GM12891 (cell line): Measurements from ENCODE around the gene APLP2.
"Not testable (repeated sequence)": the region's sequence is repeated elsewhere in the genome, so short reads cannot be mapped to it uniquely, and the experiment has no call there.

ENCODE experiments used
- DNase-seq: peaks from one replicate; pipeline ENCODE4 v3.0.0; 2011; ENCODE audit warnings: low spot score; ENCODE audit not compliant: insufficient read length
- FAIRE-seq: peaks from 2 replicates; lab custom pipeline; 2011; peaks lifted over from hg19 to GRCh38; lab: Jason Lieb, UNC
- PAX5 ChIP-seq: IDR thresholded peaks from 2 replicates; pipeline ENCODE4 v1.6.1; 2011; ENCODE audit warnings: low read length, moderate library complexity, mild to moderate bottlenecking; ENCODE audit not compliant: insufficient read depth, severe bottlenecking
- POLR2A ChIP-seq: IDR thresholded peaks from 2 replicates; pipeline ENCODE4 v1.6.1; 2011; ENCODE audit warnings: low read depth, low read length, control low read depth
- POLR2AphosphoS5 ChIP-seq: IDR thresholded peaks from 2 replicates; pipeline ENCODE4 v1.6.1; 2011; ENCODE audit warnings: low read depth, low read length, control low read depth
- POU2F2 ChIP-seq: IDR thresholded peaks from 2 replicates; pipeline ENCODE4 v1.6.1; 2011; ENCODE audit warnings: low read depth, mild to moderate bottlenecking, control low read depth, low read length, moderate library complexity
- SPI1 ChIP-seq: IDR thresholded peaks from 2 replicates; pipeline ENCODE4 v1.6.1; 2011; ENCODE audit warnings: low read depth, low read length, control low read depth
- TAF1 ChIP-seq: IDR thresholded peaks from 2 replicates; pipeline ENCODE4 v1.6.1; 2011; ENCODE audit warnings: low read depth, low read length, control low read depth

APLP2 gene

DNA sequence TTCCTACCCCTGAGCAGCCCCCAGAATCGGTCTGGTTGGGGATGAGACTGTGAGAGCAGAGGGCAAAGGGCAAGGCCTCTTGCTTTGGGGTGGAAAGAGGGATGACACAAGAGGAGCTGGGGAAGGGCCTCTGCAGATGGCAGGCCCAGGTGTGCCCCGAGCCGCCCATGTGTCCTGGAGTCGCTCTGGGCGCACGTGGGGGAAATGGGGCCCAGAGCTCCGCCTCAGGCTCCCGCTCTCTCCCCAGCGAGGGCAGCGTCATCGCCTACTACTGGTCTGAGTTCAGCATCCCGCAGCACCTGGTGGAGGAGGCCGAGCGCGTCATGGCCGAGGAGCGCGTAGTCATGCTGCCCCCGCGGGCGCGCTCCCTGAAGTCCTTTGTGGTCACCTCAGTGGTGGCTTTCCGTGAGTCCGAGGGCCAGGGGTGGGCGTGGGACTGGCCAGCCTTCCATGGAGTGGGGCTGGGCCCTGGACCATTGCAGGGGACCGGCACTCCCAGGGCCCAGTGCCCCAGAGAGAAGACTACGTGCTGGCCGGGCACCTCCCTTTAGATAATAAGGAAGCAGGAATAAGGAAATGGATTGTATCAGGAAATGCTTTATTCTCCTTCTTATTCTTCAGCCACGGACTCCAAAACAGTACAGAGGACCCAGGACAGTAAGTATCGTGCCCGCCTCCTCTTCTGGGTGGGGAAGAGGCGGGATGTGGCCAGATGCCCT, 120.0 kb downstream of the APLP2 start:
- no peak for TF ChIP-seq TAF1
- TF ChIP-seq POLR2AphosphoS5 = no peak
- no peak for TF ChIP-seq POLR2A
- TF ChIP-seq PAX5 = no peak
- no peak for TF ChIP-seq SPI1
- no peak for TF ChIP-seq POU2F2
- DNase-seq (no peak), FAIRE-seq (no peak)

DNA sequence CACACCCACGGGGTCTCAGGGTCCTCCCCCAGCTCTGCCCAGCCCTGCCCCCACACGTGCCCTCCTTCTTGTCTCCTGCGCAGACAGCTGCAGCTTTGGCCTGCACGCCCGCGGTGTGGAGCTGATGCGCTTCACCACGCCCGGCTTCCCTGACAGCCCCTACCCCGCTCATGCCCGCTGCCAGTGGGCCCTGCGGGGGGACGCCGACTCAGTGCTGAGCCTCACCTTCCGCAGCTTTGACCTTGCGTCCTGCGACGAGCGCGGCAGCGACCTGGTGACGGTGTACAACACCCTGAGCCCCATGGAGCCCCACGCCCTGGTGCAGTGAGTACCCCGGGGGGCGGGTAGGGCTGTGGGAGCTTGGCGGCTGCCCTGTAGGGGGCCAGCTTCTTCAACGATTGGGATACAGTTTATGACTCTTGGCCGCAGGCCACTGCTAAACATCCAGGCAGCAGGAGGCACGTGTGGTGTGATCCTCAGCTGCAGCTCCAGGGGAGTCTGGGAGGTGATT, 120.7 kb downstream of the APLP2 start:
- TF ChIP-seq POLR2A (no peak), PAX5 (no peak), TAF1 (no peak), POU2F2 (no peak), SPI1 (no peak), POLR2AphosphoS5 (no peak)
- no peak for DNase-seq
- FAIRE-seq = no peak

DNA sequence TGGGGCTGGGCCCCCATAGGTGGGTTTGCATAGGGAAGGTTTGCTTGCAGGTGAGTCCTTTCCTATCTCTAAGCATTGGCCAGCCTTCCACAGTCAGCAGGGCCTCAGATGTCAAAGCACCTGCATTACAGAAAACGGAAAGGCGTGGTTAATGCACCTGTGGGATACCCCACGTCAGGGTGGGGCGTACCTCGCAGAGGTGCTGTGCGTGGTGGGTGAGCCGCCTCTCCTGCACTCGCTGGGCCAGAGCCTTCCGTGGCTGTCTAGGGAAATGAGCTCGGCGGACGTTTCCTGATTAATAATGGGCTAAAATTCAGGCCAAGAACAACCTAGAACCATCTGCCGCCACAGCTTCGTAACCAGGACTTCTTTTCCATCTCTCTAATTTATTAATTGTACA, 122.2 kb downstream of the APLP2 start:
- TF ChIP-seq TAF1 = no peak
- TF ChIP-seq POLR2A = no peak
- TF ChIP-seq POU2F2 = no peak
- TF ChIP-seq POLR2AphosphoS5 = no peak
- TF ChIP-seq SPI1 = no peak
- FAIRE-seq (no peak), DNase-seq (no peak)

DNA sequence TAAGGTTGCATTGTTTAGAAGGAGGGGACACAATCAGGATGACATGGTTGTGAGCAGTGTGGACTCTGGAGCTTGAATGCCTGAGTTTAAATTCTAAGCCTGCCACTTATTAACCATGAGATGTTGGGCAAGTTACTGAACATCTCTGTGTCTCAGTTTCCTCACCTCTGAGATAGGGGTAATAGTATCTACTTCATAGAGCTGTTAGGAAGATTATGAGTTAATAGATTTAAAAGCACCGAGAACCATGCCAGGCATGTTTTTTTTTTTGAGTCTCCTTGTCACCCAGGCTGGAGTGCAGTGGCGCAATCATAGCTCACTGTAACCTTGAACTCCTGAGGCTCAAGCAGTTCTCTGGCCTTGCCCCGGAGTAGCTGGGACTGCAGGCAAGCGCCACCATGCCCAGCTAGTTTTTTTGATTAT, 123.2 kb downstream of the APLP2 start:
- FAIRE-seq = no peak
- TF ChIP-seq PAX5 = no peak
- no peak for TF ChIP-seq POU2F2
- TF ChIP-seq POLR2A = no peak

DNA sequence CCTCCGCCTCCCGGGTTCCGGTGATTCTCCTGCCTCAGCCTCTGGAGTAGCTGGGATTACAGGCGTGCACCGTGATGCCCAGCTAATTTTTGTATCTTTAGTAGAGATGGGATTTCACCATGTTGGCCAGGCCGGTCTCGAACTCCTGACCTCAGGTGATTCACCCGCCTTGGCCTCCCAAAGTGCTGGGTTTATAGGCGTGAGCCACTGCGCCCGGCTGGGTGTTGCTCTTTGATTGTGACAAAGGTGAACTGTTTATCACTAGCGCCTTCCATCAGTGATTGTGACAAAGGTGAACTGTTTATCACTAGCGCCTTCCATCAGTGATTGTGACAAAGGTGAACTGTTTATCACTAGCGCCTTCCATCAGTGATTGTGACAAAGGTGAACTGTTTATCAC, 123.9 kb downstream of the APLP2 start:
- not testable (repeated sequence) for FAIRE-seq, DNase-seq

More for the DNA sequence above, 123.2 kb downstream of the APLP2 start:
- no peak for DNase-seq
